ENCODE results near the gene SLC14A1. TPM values are rescaled to one million over a fixed set of nuclear protein-coding genes. Genes with fewer than 3 reads are reported as not detected.

The SLC14A1 gene
- total and polyA plus RNA-seq, 10 donors: 3.4 to 26.0 (median 9.2) TPM

- Histone ChIP-seq H3K36me3 (no peaks in the 10 kb centered on the region), H3K27me3 (replicated peaks in 1 of 7) (no peaks in the 10 kb centered on the region), H3K27ac (no peak overlapping the region), H3K9me3 (no peaks in the 10 kb centered on the region), H3K4me1 (peaks cover 0 to 4% (median 0%) of the 10 kb centered on the region in 6 donors), H3K4me3 (no peak overlapping the region)
- no peak for TF ChIP-seq POLR2A (IDR thresholded peaks at IDR 0.05)
- TF ChIP-seq CTCF (IDR thresholded peaks at IDR 0.05 in 8 of 11, conservative IDR thresholded peaks at IDR 0.05 in 3 of 11): no peak
- TF ChIP-seq POLR2AphosphoS5 (IDR thresholded peaks at IDR 0.05): no peak
- intact Hi-C loops (cut with DNase I; ENCODE audit: low total_unique reads): no loop called here
- WGBS, 5 donors: 90 to 94% (median 92%) methylated on average over 7 of the region's 7 CpGs
- DNase-seq: no peak
These were observed 4.9 kb upstream of the SLC14A1 start for GRCh38 chr18:45719106-45719505.

DNA sequence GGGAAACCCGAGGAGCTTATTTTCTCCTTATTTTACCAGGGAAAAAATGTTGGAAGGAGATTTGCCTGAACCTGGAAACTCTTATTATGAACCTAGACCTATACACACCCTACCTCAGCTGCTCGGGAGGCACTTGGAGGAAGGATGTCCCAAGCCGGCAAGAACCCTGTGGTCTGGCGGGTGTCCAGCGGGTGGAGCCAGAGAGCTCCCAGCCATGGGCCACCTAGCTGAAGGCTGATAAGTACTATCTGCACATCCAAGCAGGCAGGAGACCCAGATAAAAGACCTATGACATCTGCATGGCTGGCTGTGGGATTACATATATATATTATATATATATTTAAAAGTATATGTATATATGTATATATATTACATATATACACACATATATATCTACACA lies 1.1 kb upstream of the SLC14A1 start:
- H3K27me3 ChIP-seq (replicated peaks in 1 of 7): no peaks in the 10 kb centered on the region
- peak; percentile 92 for DNase-seq
- peaks cover 0 to 4% (median 0%) of the 10 kb centered on the region in 6 donors for H3K4me1 ChIP-seq
- H3K4me3 ChIP-seq: no peak overlapping the region
- TF ChIP-seq CTCF (IDR thresholded peaks at IDR 0.05 in 8 of 11, conservative IDR thresholded peaks at IDR 0.05 in 3 of 11) (peak; percentile 34 to 84 (median 69)), POLR2A (IDR thresholded peaks at IDR 0.05) (no peak), POLR2AphosphoS5 (IDR thresholded peaks at IDR 0.05) (peak in 2 of 3 donors; percentile 27 to 37)
- no peaks in the 10 kb centered on the region for H3K36me3 ChIP-seq
- no peaks in the 10 kb centered on the region for H3K9me3 ChIP-seq
- intact Hi-C loops (cut with DNase I; ENCODE audit: low total_unique reads): loop anchor here (10.0 kb wide), 1 partner anchor 122 kb away; no protein-coding TSS in a partner anchor
- H3K27ac ChIP-seq: no peak overlapping the region
- WGBS, 5 donors: 1 to 5% (median 3%) methylated on average over 5 of the region's 5 CpGs

DNA sequence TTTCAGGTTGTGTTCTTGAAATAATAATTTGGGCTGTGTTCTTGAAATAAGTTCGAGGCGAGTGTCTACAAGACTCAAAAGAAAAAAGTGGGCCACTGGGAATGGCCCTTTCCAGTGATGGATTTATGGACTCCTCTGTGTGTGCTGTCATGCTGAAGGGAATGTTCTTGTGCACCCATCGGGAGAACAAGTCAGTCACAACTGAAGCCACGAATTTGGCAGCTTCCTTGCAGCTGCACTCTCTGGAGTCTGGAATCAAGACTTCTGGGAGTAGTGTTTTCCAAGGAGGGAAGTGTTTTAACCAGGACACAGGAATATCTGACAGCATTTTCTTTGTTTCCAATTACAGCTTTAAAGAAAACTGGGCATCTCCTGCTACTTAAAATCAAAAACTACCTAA lies 620 bp downstream of the SLC14A1 start:
- Histone ChIP-seq H3K4me1 (peaks cover 0 to 4% (median 0%) of the 10 kb centered on the region in 6 donors), H3K4me3 (no peak overlapping the region), H3K36me3 (no peaks in the 10 kb centered on the region), H3K27ac (no peak overlapping the region), H3K9me3 (no peaks in the 10 kb centered on the region), H3K27me3 (replicated peaks in 1 of 7) (no peaks in the 10 kb centered on the region)
- intact Hi-C loops (cut with DNase I; ENCODE audit: low total_unique reads): loop anchor here (10.0 kb wide), 1 partner anchor 120 kb away; no protein-coding TSS in a partner anchor
- DNase-seq: no peak
- no peak for TF ChIP-seq POLR2A (IDR thresholded peaks at IDR 0.05)
- 77 to 89% (median 83%) methylated on average over 4 of the region's 4 CpGs for WGBS, 5 donors

DNA sequence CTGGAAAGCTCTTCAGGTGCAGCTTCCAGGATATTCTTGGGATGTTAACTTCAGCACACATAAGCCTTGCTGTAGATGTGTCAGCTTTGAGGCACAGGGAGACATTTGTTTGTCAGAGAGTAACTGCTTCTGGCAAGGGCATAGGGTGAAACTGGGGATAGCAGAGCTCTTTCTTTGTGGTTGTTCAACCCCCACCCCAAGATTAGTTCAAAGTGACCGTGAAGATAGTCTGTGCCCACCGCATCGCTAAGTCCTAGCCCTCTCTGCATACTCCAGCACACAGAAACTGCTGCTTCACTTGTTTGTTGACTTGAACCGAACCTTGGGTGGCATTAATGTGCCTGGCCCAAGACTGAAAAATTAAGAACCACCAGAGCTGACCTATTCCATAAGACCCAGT lies 1.4 kb downstream of the SLC14A1 start:
- H3K9me3 ChIP-seq: no peaks in the 10 kb centered on the region
- TF ChIP-seq POLR2A (IDR thresholded peaks at IDR 0.05) (no peak), CTCF (IDR thresholded peaks at IDR 0.05 in 8 of 11, conservative IDR thresholded peaks at IDR 0.05 in 3 of 11) (no peak), POLR2AphosphoS5 (IDR thresholded peaks at IDR 0.05) (no peak)
- WGBS, 5 donors: 76 to 98% (median 92%) methylated on average over 4 of the region's 4 CpGs
- H3K4me1 ChIP-seq: peaks cover 0 to 4% (median 0%) of the 10 kb centered on the region in 6 donors
- no peak overlapping the region for H3K27ac ChIP-seq
- intact Hi-C loops (cut with DNase I; ENCODE audit: low total_unique reads): loop anchor here (10.0 kb wide), 1 partner anchor 119 kb away; no protein-coding TSS in a partner anchor
- DNase-seq: no peak
- no peaks in the 10 kb centered on the region for H3K36me3 ChIP-seq
- no peak overlapping the region for H3K4me3 ChIP-seq
- H3K27me3 ChIP-seq (replicated peaks in 1 of 7): no peaks in the 10 kb centered on the region
